Loucy (cell line): Measurements from ENCODE around the gene SRGN.

ENCODE experiments used
- H2AFZ ChIP-seq: fragments of 200-600 bp; sonication (generic); 2 replicates; pipeline ENCODE4 v1.6.0; 2016; ENCODE audit warnings: antibody characterized with exemption, mild to moderate bottlenecking, low read length, moderate library complexity
- H3F3A ChIP-seq: fragments of 200-600 bp; 2 replicates; pipeline ENCODE4 v1.6.0; 2016; ENCODE audit warnings: antibody characterized with exemption, low read depth, mild to moderate bottlenecking
- H3K27me3 ChIP-seq: fragments of 200-600 bp; sonication (generic); 2 replicates; pipeline ENCODE4 v1.6.1; 2014; ENCODE audit warnings: low read length, mild to moderate bottlenecking; ENCODE audit not compliant: insufficient read depth, poor library complexity, severe bottlenecking
- H3K36me3 ChIP-seq: fragments of 200-600 bp; sonication (generic); 2 replicates; pipeline ENCODE4 v1.6.1; 2016; ENCODE audit warnings: low read length; ENCODE audit not compliant: insufficient read depth
- H3K4me1 ChIP-seq: fragments of 200-600 bp; sonication (generic); 2 replicates; pipeline ENCODE4 v1.5.1; 2014; ENCODE audit warnings: low read length, mild to moderate bottlenecking; ENCODE audit not compliant: insufficient read depth, poor library complexity, severe bottlenecking
- H3K4me2 ChIP-seq: fragments of 200-600 bp; sonication (generic); 2 replicates; pipeline ENCODE4 v1.6.0; 2014; ENCODE audit warnings: antibody characterized with exemption, low read length, low read depth, mild to moderate bottlenecking; ENCODE audit not compliant: poor library complexity, severe bottlenecking
- H3K4me3 ChIP-seq: fragments of 200-600 bp; sonication (generic); 2 replicates; pipeline ENCODE4 v1.5.1; 2014; ENCODE audit warnings: low read length, mild to moderate bottlenecking, mixed read lengths; ENCODE audit not compliant: poor library complexity, severe bottlenecking
- H3K79me2 ChIP-seq: fragments of 200-600 bp; sonication (generic); 2 replicates; pipeline ENCODE4 v1.6.1; 2014; ENCODE audit warnings: low read length; ENCODE audit not compliant: insufficient read depth
- H3K9ac ChIP-seq: fragments of 200-600 bp; sonication (generic); 2 replicates; pipeline ENCODE4 v1.6.0; 2014; ENCODE audit warnings: mild to moderate bottlenecking, low read depth, low read length, moderate library complexity; ENCODE audit not compliant: poor library complexity, severe bottlenecking
- H3K9me2 ChIP-seq: fragments of 200-600 bp; sonication (generic); replicated peaks from 2 replicates; pipeline ENCODE4 v1.6.1; 2016; ENCODE audit warnings: low read depth, low read length, mixed read lengths
- H3K9me3 ChIP-seq: fragments of 200-600 bp; sonication (generic); 2 replicates; pipeline ENCODE4 v1.6.1; 2014; ENCODE audit warnings: mild to moderate bottlenecking, antibody characterized with exemption, low read length, low read depth; ENCODE audit not compliant: insufficient read depth
- H4K20me1 ChIP-seq: fragments of 200-600 bp; sonication (generic); 2 replicates; pipeline ENCODE4 v1.6.0; 2014; ENCODE audit warnings: antibody characterized with exemption, low read length, mild to moderate bottlenecking; ENCODE audit not compliant: insufficient read depth, poor library complexity, severe bottlenecking
- EZH2phosphoT487 ChIP-seq: fragments of 200-600 bp; IDR thresholded peaks from 2 replicates; pipeline ENCODE4 v1.6.1; 2018; ENCODE audit warnings: antibody characterized with exemption, mild to moderate bottlenecking, moderate library complexity, borderline replicate concordance
- TF ChIP-seq, protein P1 (sequence below): fragments of 200-600 bp; sonication (generic); conservative IDR thresholded peaks from 2 replicates; pipeline ENCODE4 v1.5.1; 2014; ENCODE audit warnings: mild to moderate bottlenecking, antibody characterized with exemption, low read length

The SRGN gene

DNA sequence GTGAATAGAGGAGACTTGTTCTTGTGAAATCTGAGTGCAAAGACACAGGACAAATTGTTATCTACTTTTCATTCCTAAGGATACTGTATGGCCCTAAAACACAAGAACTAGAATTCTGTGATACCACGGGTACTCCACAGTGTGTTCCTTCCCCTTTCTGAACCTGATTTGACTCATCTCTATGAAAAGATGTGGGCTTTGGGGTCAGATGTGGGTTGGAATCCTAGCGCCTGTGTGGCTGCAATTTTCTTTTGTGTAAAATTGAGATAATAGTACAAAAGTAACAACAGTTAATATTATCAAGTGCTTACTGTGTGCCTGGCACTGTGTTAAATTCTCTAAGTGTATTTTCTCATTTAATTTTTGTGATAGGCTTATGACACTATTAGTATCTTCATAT is 8.1 kb downstream of the SRGN start:
- peaks cover 13% of the 10 kb centered on the region for H3K4me1 ChIP-seq
- no peaks in the 10 kb centered on the region for H4K20me1 ChIP-seq
- no peak overlapping the region for H3K4me2 ChIP-seq
- H3K27me3 ChIP-seq, result no peaks in the 10 kb centered on the region
- no peaks in the 10 kb centered on the region for H3K9me3 ChIP-seq
- H3K79me2 ChIP-seq, result peaks cover 9% of the 10 kb centered on the region
- no peaks in the 10 kb centered on the region for H3K36me3 ChIP-seq
- no peak overlapping the region for H2AFZ ChIP-seq
- H3K4me3 ChIP-seq, result no peak overlapping the region
- TF ChIP-seq EZH2phosphoT487, result no peak
- TF ChIP-seq, protein P1, sequence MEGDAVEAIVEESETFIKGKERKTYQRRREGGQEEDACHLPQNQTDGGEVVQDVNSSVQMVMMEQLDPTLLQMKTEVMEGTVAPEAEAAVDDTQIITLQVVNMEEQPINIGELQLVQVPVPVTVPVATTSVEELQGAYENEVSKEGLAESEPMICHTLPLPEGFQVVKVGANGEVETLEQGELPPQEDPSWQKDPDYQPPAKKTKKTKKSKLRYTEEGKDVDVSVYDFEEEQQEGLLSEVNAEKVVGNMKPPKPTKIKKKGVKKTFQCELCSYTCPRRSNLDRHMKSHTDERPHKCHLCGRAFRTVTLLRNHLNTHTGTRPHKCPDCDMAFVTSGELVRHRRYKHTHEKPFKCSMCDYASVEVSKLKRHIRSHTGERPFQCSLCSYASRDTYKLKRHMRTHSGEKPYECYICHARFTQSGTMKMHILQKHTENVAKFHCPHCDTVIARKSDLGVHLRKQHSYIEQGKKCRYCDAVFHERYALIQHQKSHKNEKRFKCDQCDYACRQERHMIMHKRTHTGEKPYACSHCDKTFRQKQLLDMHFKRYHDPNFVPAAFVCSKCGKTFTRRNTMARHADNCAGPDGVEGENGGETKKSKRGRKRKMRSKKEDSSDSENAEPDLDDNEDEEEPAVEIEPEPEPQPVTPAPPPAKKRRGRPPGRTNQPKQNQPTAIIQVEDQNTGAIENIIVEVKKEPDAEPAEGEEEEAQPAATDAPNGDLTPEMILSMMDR, result no peak
- H3K9me2 ChIP-seq, result no peaks in the 10 kb centered on the region
- no peaks in the 10 kb centered on the region for H3F3A ChIP-seq
- H3K9ac ChIP-seq, result no peak overlapping the region

- Histone ChIP-seq H3K4me2 (no peak overlapping the region), H3K9ac (no peak overlapping the region), H3K9me3 (no peaks in the 10 kb centered on the region), H3F3A (no peaks in the 10 kb centered on the region), H3K4me3 (no peak overlapping the region), H3K79me2 (no peaks in the 10 kb centered on the region), H2AFZ (no peak overlapping the region), H4K20me1 (no peaks in the 10 kb centered on the region), H3K9me2 (no peaks in the 10 kb centered on the region), H3K4me1 (peaks cover 12% of the 10 kb centered on the region), H3K36me3 (no peaks in the 10 kb centered on the region), H3K27me3 (no peaks in the 10 kb centered on the region)
- TF ChIP-seq EZH2phosphoT487, result no peak
- TF ChIP-seq, protein P1, result no peak
Observed at GRCh38 chr10:69097729-69098128, 9.8 kb downstream of the SRGN start.

GRCh38 chr10:69100136-69100872 is 12.4 kb downstream of the SRGN start:
- Histone ChIP-seq H3F3A (no peaks in the 10 kb centered on the region), H3K9ac (no peak overlapping the region), H3K4me2 (no peak overlapping the region), H4K20me1 (no peaks in the 10 kb centered on the region), H3K79me2 (no peaks in the 10 kb centered on the region), H3K9me3 (no peaks in the 10 kb centered on the region), H3K9me2 (no peaks in the 10 kb centered on the region), H3K4me1 (peaks cover 8% of the 10 kb centered on the region), H3K27me3 (no peaks in the 10 kb centered on the region), H2AFZ (no peak overlapping the region), H3K4me3 (no peak overlapping the region), H3K36me3 (peaks cover 16% of the 10 kb centered on the region; the same call in 1 of the 2 replicates)
- TF ChIP-seq, protein P1, result no peak
- no peak for TF ChIP-seq EZH2phosphoT487
